Activated naive CD8-positive, alpha-beta T cell (primary cell): ENCODE data around the gene DERL3.

Experiments
- H3K27ac Mint-ChIP-seq: one replicate; pipeline ENCODE4 v1.8.0; 2021; ENCODE audit warnings: mixed read lengths
- H3K27me3 Mint-ChIP-seq: one replicate; pipeline ENCODE4 v1.8.0; 2021; ENCODE audit warnings: mixed read lengths
- H3K36me3 Mint-ChIP-seq: one replicate; pipeline ENCODE4 v1.8.0; 2021; ENCODE audit warnings: mixed read lengths
- H3K4me1 Mint-ChIP-seq: one replicate; pipeline ENCODE4 v1.8.0; 2021; ENCODE audit warnings: low read depth, mixed read lengths
- H3K4me3 Mint-ChIP-seq: one replicate; pipeline ENCODE4 v1.8.0; 2021; ENCODE audit warnings: mild to moderate bottlenecking, mixed read lengths
- H3K9me3 Mint-ChIP-seq: one replicate; pipeline ENCODE4 v1.8.0; 2021; ENCODE audit warnings: low read depth, mixed read lengths

The DERL3 gene

DNA sequence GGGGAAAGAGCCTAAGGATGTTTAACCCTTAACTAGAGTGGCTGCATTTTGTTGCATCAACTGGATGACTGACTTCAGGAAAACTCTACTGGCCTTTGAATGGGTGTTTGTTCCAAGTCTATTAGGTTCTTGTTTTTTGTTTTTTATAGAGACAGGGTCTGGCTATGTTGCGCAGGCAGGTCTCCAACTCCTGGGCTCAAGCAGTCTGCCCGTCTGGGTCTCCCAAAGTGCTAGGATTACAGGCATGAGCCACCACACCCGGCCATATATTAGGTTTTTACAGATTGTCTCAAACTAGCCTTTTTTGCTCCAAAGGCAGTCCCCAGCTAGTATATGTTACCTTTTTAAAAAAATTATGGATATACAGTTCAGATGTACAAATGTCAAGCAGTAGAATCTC lies 50.9 kb downstream of the DERL3 start:
- Mint-ChIP-seq H3K27ac (peak overlapping the region; percentile 86), H3K4me3 (peak overlapping the region; percentile 93), H3K36me3 (no peaks in the 10 kb centered on the region), H3K4me1 (peaks cover 54% of the 10 kb centered on the region), H3K9me3 (no peaks in the 10 kb centered on the region), H3K27me3 (no peaks in the 10 kb centered on the region)

- Mint-ChIP-seq H3K9me3 (no peaks in the 10 kb centered on the region), H3K4me3 (peak overlapping the region; percentile 93), H3K27ac (peak overlapping the region; percentile 86), H3K4me1 (peaks cover 51% of the 10 kb centered on the region), H3K27me3 (no peaks in the 10 kb centered on the region), H3K36me3 (no peaks in the 10 kb centered on the region)
These were observed 51.3 kb downstream of the DERL3 start for GRCh38 chr22:23787600-23787896.

GRCh38 chr22:23786752-23787599 lies 51.8 kb downstream of the DERL3 start, which contains the start of gene SMARCB1:
Gene SMARCB1, plus strand, starts transcription at chr22:23786966. Its CDS starts 204 bp downstream, at chr22:23787170.
- Mint-ChIP-seq H3K4me1 (peaks cover 45% of the 10 kb centered on the region), H3K9me3 (no peaks in the 10 kb centered on the region), H3K4me3 (peak within 1 kb of the TSS; percentile 93), H3K36me3 (no peaks in the 10 kb centered on the region), H3K27me3 (no peaks in the 10 kb centered on the region), H3K27ac (peak within 1 kb of the TSS; percentile 93)

- Mint-ChIP-seq H3K27me3 (no peaks in the 10 kb centered on the region), H3K36me3 (no peaks in the 10 kb centered on the region), H3K4me3 (peak overlapping the region; percentile 88), H3K9me3 (no peaks in the 10 kb centered on the region), H3K27ac (peak overlapping the region; percentile 93), H3K4me1 (peaks cover 41% of the 10 kb centered on the region)
These were observed 52.5 kb downstream of the DERL3 start for GRCh38 chr22:23786261-23786710.
